Endothelial cell (in vitro differentiated cells): ENCODE data around the gene PTPRM. TPM values are rescaled to one million over a fixed set of nuclear protein-coding genes. Genes with fewer than 3 reads are reported as not detected.
A peak's percentile ranks its signal among the peaks of the same experiment; 100 is the strongest.

ENCODE experiments used
- DNase-seq: peaks from one replicate; pipeline ENCODE4 v3.0.0; 2021; ENCODE audit warnings: low spot score
- H3K27ac Mint-ChIP-seq: one replicate; pipeline ENCODE4 v1.8.0; 2021; ENCODE audit warnings: mixed read lengths, inconsistent platforms; ENCODE audit not compliant: unreplicated experiment
- H3K27me3 Mint-ChIP-seq: one replicate; pipeline ENCODE4 v1.8.0; 2021; ENCODE audit warnings: mild to moderate bottlenecking, moderate library complexity, mixed read lengths, inconsistent platforms; ENCODE audit not compliant: unreplicated experiment
- H3K36me3 Mint-ChIP-seq: one replicate; pipeline ENCODE4 v1.8.0; 2021; ENCODE audit warnings: mild to moderate bottlenecking, low read depth, mixed read lengths, inconsistent platforms; ENCODE audit not compliant: unreplicated experiment
- H3K4me1 Mint-ChIP-seq: one replicate; pipeline ENCODE4 v1.8.0; 2021; ENCODE audit warnings: mild to moderate bottlenecking, mixed read lengths, inconsistent platforms; ENCODE audit not compliant: unreplicated experiment
- H3K4me3 Mint-ChIP-seq: one replicate; pipeline ENCODE4 v1.8.0; 2021; ENCODE audit warnings: mild to moderate bottlenecking, mixed read lengths, inconsistent platforms; ENCODE audit not compliant: unreplicated experiment
- H3K9me3 Mint-ChIP-seq: one replicate; pipeline ENCODE4 v1.8.0; 2021; ENCODE audit warnings: mixed read lengths, inconsistent platforms; ENCODE audit not compliant: unreplicated experiment
- total RNA-seq: library from RNA; stranded (reverse); fragmentation: NEBNext Ultra II Directional; extraction: Animal tissue kit (Norgen Biotek cat#: 25700); gene quantifications from one replicate; pipeline ENCODE4 v1.2.1, GENCODE V29; 2021; ENCODE audit not compliant: unreplicated experiment
- TF ChIP-seq, protein P1 (sequence below): fragments of 200-600 bp; sonication (generic); IDR thresholded peaks from one replicate; pipeline ENCODE4 v1.5.0; 2021; ENCODE audit warnings: antibody characterized with exemption; ENCODE audit not compliant: unreplicated experiment

Gene PTPRM
- total RNA-seq, 1 donor from 2014 or later = 284 TPM

GRCh38 chr18:7637269-7637668, 70.2 kb downstream of the PTPRM start:
- no peaks in the 10 kb centered on the region for H3K9me3 Mint-ChIP-seq
- peaks cover 21% of the 10 kb centered on the region for H3K4me1 Mint-ChIP-seq
- TF ChIP-seq, protein P1, sequence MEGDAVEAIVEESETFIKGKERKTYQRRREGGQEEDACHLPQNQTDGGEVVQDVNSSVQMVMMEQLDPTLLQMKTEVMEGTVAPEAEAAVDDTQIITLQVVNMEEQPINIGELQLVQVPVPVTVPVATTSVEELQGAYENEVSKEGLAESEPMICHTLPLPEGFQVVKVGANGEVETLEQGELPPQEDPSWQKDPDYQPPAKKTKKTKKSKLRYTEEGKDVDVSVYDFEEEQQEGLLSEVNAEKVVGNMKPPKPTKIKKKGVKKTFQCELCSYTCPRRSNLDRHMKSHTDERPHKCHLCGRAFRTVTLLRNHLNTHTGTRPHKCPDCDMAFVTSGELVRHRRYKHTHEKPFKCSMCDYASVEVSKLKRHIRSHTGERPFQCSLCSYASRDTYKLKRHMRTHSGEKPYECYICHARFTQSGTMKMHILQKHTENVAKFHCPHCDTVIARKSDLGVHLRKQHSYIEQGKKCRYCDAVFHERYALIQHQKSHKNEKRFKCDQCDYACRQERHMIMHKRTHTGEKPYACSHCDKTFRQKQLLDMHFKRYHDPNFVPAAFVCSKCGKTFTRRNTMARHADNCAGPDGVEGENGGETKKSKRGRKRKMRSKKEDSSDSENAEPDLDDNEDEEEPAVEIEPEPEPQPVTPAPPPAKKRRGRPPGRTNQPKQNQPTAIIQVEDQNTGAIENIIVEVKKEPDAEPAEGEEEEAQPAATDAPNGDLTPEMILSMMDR = no peak
- H3K27ac Mint-ChIP-seq = no peak overlapping the region
- H3K36me3 Mint-ChIP-seq = no peaks in the 10 kb centered on the region
- no peak overlapping the region for H3K4me3 Mint-ChIP-seq
- no peak for DNase-seq
- H3K27me3 Mint-ChIP-seq = peaks cover 2% of the 10 kb centered on the region

DNA sequence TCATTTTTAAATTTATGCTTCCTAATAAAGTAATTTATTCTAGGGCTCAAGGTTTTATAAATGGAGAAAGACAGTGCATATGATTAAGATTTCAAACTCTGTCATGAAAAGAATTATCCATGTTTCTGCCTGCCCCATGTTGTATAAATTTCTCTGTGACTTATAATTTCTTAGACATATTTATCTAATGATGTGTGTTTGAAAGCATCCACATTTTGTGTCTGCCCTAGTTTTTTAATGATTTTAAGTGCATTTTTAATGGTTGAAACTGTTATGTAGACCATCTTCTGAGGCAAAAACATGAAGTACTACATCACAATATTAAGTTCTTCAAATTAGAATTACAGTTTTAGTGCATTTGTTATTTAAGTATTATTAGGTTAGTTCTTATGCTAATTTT, 71.2 kb downstream of the PTPRM start:
- H3K4me3 Mint-ChIP-seq = no peak overlapping the region
- TF ChIP-seq, protein P1 = no peak

GRCh38 chr18:7641813-7642212, 74.7 kb downstream of the PTPRM start:
- Mint-ChIP-seq H3K27me3 (no peaks in the 10 kb centered on the region), H3K9me3 (no peaks in the 10 kb centered on the region), H3K36me3 (no peaks in the 10 kb centered on the region), H3K4me3 (peak overlapping the region; percentile 7), H3K4me1 (peaks cover 4% of the 10 kb centered on the region), H3K27ac (no peak overlapping the region)
- no peak for DNase-seq
- TF ChIP-seq, protein P1 = no peak

More for the DNA sequence above, 71.2 kb downstream of the PTPRM start:
- H3K9me3 Mint-ChIP-seq = no peaks in the 10 kb centered on the region
- no peak overlapping the region for H3K27ac Mint-ChIP-seq
- H3K4me1 Mint-ChIP-seq = peaks cover 13% of the 10 kb centered on the region
- no peak for DNase-seq
- peaks cover 2% of the 10 kb centered on the region for H3K27me3 Mint-ChIP-seq
- H3K36me3 Mint-ChIP-seq = no peaks in the 10 kb centered on the region

DNA sequence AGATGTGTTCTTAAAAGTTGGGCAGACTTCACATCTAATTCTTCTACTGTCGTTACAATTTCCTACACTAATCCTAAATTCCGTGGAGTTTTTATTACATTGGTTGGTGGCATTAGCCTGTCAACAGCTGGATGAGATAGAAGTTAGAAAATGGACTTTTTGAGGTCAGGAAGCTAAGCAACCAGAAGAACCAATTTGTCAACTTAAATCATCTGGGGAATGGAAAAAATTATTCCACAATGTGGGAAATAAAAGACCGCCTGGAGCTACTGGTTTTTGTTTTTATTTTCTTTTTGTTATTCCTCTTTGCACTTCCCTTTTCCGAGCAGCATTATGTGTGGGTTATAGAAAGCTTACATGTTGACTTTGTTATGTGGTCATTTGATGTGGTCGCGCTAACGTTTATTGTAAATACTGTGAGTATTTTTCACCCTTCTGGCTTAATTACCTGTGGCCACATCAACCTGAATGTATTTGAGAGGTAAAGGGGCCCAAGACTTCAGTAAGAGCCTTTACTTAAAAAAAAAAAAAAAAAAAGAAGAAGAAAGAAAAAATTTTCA, 75.3 kb downstream of the PTPRM start:
- no peak overlapping the region for H3K27ac Mint-ChIP-seq
- H3K4me3 Mint-ChIP-seq = no peak overlapping the region
- no peaks in the 10 kb centered on the region for H3K27me3 Mint-ChIP-seq
- DNase-seq = no peak
- TF ChIP-seq, protein P1 = no peak
- H3K4me1 Mint-ChIP-seq = peaks cover 4% of the 10 kb centered on the region
- no peaks in the 10 kb centered on the region for H3K9me3 Mint-ChIP-seq
- H3K36me3 Mint-ChIP-seq = no peaks in the 10 kb centered on the region

- Mint-ChIP-seq H3K4me3 (no peak overlapping the region), H3K4me1 (peaks cover 9% of the 10 kb centered on the region), H3K27me3 (no peaks in the 10 kb centered on the region), H3K36me3 (peaks cover 3% of the 10 kb centered on the region), H3K27ac (no peak overlapping the region), H3K9me3 (no peaks in the 10 kb centered on the region)
- TF ChIP-seq, protein P1 = no peak
- DNase-seq = no peak
Measured at GRCh38 chr18:7645756-7646155, 78.6 kb downstream of the PTPRM start.
